Peyer's patch (tissue), 4 donors: ENCODE data around the gene ALDH9A1.
A peak's percentile ranks its signal among the peaks of the same experiment; 100 is the strongest.

Source experiments
- POLR2A ChIP-seq, 2 donors: fragments of 450-650 bp; IDR thresholded peaks; one replicate each; pipeline ENCODE4 v1.5.1; 2017; ENCODE audit warnings: antibody characterized with exemption in 2 of 2, mild to moderate bottlenecking in 2 of 2, moderate library complexity in 2 of 2
- TF ChIP-seq, protein P1 (sequence below), 6 experiments: fragments of 450-650 bp in 4 of 6; fragments of 200-600 bp in 2 of 6; sonication (generic) in 1 of 6; IDR thresholded peaks; one replicate each; pipeline ENCODE4 v1.5.1; 2017 to 2019; ENCODE audit warnings: antibody characterized with exemption in 6 of 6, mild to moderate bottlenecking in 3 of 6, moderate library complexity in 1 of 6

GRCh38 chr1:165697881-165698760 is at the start of gene ALDH9A1:
- TF ChIP-seq, protein P1, sequence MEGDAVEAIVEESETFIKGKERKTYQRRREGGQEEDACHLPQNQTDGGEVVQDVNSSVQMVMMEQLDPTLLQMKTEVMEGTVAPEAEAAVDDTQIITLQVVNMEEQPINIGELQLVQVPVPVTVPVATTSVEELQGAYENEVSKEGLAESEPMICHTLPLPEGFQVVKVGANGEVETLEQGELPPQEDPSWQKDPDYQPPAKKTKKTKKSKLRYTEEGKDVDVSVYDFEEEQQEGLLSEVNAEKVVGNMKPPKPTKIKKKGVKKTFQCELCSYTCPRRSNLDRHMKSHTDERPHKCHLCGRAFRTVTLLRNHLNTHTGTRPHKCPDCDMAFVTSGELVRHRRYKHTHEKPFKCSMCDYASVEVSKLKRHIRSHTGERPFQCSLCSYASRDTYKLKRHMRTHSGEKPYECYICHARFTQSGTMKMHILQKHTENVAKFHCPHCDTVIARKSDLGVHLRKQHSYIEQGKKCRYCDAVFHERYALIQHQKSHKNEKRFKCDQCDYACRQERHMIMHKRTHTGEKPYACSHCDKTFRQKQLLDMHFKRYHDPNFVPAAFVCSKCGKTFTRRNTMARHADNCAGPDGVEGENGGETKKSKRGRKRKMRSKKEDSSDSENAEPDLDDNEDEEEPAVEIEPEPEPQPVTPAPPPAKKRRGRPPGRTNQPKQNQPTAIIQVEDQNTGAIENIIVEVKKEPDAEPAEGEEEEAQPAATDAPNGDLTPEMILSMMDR (IDR thresholded peaks at IDR 0.05): peak in 4 of 6 experiments; percentile 20 to 48 (median 40)
- TF ChIP-seq POLR2A (IDR thresholded peaks at IDR 0.05): peak; percentile 78 to 86
